IMR-90 (cell line): ENCODE data around the gene OVOL3. TPM values are rescaled to one million over a fixed set of nuclear protein-coding genes. Genes with fewer than 3 reads are reported as not detected.

Experiments used
- ATAC-seq: fragments of 200-7000 bp; cut with Tn5 transposase; 2 replicates; pipeline ENCODE4 v1.9.1; 2020; ENCODE audit warnings: low read depth, mild to moderate bottlenecking, moderate library complexity
- BruUV-seq: library from RNA; stranded (reverse); fragments of 400-500 nt; replicated peaks from 2 replicates; lab custom pipeline; 2021; lab: Mats Ljungman, UMichigan
- CTCF ChIA-PET: fragments of 300-600 bp; formaldehyde crosslinking; extraction: SDS; loops from one replicate; lab custom pipeline; 2021; ENCODE audit warnings: antibody characterized with exemption; lab: Yijun Ruan, JAX
- POLR2A ChIA-PET: fragments of 300-600 bp; sonication (Branson Sonifier 250); formaldehyde crosslinking; loops from one replicate; lab custom pipeline; 2022; ENCODE audit warnings: antibody characterized with exemption; ENCODE audit not compliant: unreplicated experiment; lab: Charles Lee
- DNase-seq: peaks from one replicate; pipeline ENCODE4 v3.0.0; 2013
- H2AFZ ChIP-seq: replicated peaks from 2 replicates; pipeline ENCODE3; 2013; ENCODE audit warnings: low read length, mild to moderate bottlenecking; ENCODE audit not compliant: poor library complexity
- H2AK5ac ChIP-seq: 2 replicates; pipeline ENCODE4 v1.6.1; 2013; ENCODE audit warnings: low read depth, low read length, inconsistent platforms
- H2AK9ac ChIP-seq: replicated peaks from 2 replicates; pipeline ENCODE3; 2013; ENCODE audit warnings: mild to moderate bottlenecking, low read depth, low read length, moderate library complexity; ENCODE audit not compliant: poor library complexity
- H2BK120ac ChIP-seq: 2 replicates; pipeline ENCODE4 v1.6.1; 2013; ENCODE audit warnings: low read depth, low read length, inconsistent platforms
- H2BK15ac ChIP-seq: 3 replicates; pipeline ENCODE4 v1.6.1; 2013; ENCODE audit warnings: low read depth, low read length, inconsistent platforms
- H2BK20ac ChIP-seq: 2 replicates; pipeline ENCODE4 v1.6.1; 2013; ENCODE audit warnings: low read depth, mild to moderate bottlenecking, inconsistent platforms, low read length, moderate library complexity
- H2BK5ac ChIP-seq: 2 replicates; pipeline ENCODE4 v1.6.1; 2013; ENCODE audit warnings: mild to moderate bottlenecking, low read depth, low read length, inconsistent platforms; ENCODE audit not compliant: poor library complexity, severe bottlenecking
- H3K14ac ChIP-seq: replicated peaks from 2 replicates; pipeline ENCODE4 v1.6.1; 2013; ENCODE audit warnings: low read depth, low read length, inconsistent platforms
- H3K18ac ChIP-seq: 2 replicates; pipeline ENCODE4 v1.6.1; 2013; ENCODE audit warnings: low read depth, low read length, control low read depth
- H3K23ac ChIP-seq: 2 replicates; pipeline ENCODE4 v1.6.1; 2013; ENCODE audit warnings: low read depth, low read length, inconsistent platforms
- H3K27ac ChIP-seq: 2 replicates; pipeline ENCODE4 v1.5.1; 2013; ENCODE audit warnings: mild to moderate bottlenecking, control low read depth, low read length; ENCODE audit not compliant: insufficient read depth
- H3K27me3 ChIP-seq: 2 replicates; pipeline ENCODE4 v1.6.1; 2013; ENCODE audit warnings: low read length; ENCODE audit not compliant: control insufficient read depth, insufficient read depth
- H3K36me3 ChIP-seq: 2 replicates; pipeline ENCODE4 v1.6.1; 2013; ENCODE audit warnings: low read length, mixed read lengths; ENCODE audit not compliant: control insufficient read depth, insufficient read depth
- H3K4ac ChIP-seq: 2 replicates; pipeline ENCODE4 v1.6.1; 2013; ENCODE audit warnings: low read depth, low read length, inconsistent platforms
- H3K4me1 ChIP-seq: 2 replicates; pipeline ENCODE4 v1.6.1; 2013; ENCODE audit warnings: low read length, mixed read lengths; ENCODE audit not compliant: control insufficient read depth, insufficient read depth
- H3K4me2 ChIP-seq: 2 replicates; pipeline ENCODE4 v1.6.1; 2013; ENCODE audit warnings: low read depth, mild to moderate bottlenecking, control low read depth, low read length, moderate library complexity
- H3K4me3 ChIP-seq: 2 replicates; pipeline ENCODE4 v1.5.1; 2013; ENCODE audit warnings: low read depth, mild to moderate bottlenecking, control low read depth, low read length, moderate library complexity; ENCODE audit not compliant: insufficient read depth
- H3K56ac ChIP-seq: 2 replicates; pipeline ENCODE4 v1.6.1; 2013; ENCODE audit warnings: low read length, inconsistent platforms; ENCODE audit not compliant: insufficient read depth; ENCODE audit errors: extremely low read depth
- H3K79me1 ChIP-seq, 2 experiments: 2 replicates each; pipeline ENCODE4 v1.6.1; 2013; ENCODE audit warnings: low read length in 2 of 2, inconsistent platforms in 1 of 2, low read depth in 1 of 2
- H3K9ac ChIP-seq: 2 replicates; pipeline ENCODE4 v1.6.1; 2013; ENCODE audit warnings: low read depth, low read length, control low read depth
- H3K9me1 ChIP-seq: 2 replicates; pipeline ENCODE4 v1.6.1; 2013; ENCODE audit warnings: low read length, inconsistent platforms; ENCODE audit not compliant: insufficient read depth
- H3K9me3 ChIP-seq: 2 replicates; pipeline ENCODE4 v1.6.1; 2013; ENCODE audit warnings: low read length; ENCODE audit not compliant: control insufficient read depth, insufficient read depth
- H4K20me1 ChIP-seq: 2 replicates; pipeline ENCODE4 v1.6.1; 2013; ENCODE audit warnings: low read length, inconsistent platforms; ENCODE audit not compliant: insufficient read depth
- H4K5ac ChIP-seq: 2 replicates; pipeline ENCODE4 v1.6.1; 2013; ENCODE audit warnings: mild to moderate bottlenecking, low read depth, low read length, control low read depth
- H4K8ac ChIP-seq, 2 experiments: 2 replicates each; pipeline ENCODE4 v1.6.1; 2013; ENCODE audit warnings: low read depth in 2 of 2, low read length in 2 of 2, control low read depth in 1 of 2, inconsistent platforms in 1 of 2
- H4K91ac ChIP-seq: 2 replicates; pipeline ENCODE4 v1.6.1; 2013; ENCODE audit warnings: low read depth, low read length, inconsistent platforms; ENCODE audit not compliant: insufficient read depth
- BHLHE40 ChIP-seq: fragments of 150-350 bp; IDR thresholded peaks from 2 replicates; pipeline ENCODE4 v1.6.1; 2016; ENCODE audit warnings: mild to moderate bottlenecking, low read depth, low read length
- CEBPB ChIP-seq: IDR thresholded peaks from 2 replicates; pipeline ENCODE4 v1.6.1; 2012; ENCODE audit warnings: low read depth, low read length, improper control_type of control experiment
- CTCF ChIP-seq: conservative IDR thresholded peaks from 2 replicates; pipeline ENCODE4 v1.5.1; 2012; ENCODE audit warnings: mild to moderate bottlenecking, low read depth, low read length, improper control_type of control experiment
- ELK1 ChIP-seq: fragments of 150-350 bp; IDR thresholded peaks from 2 replicates; pipeline ENCODE4 v1.6.1; 2016; ENCODE audit warnings: low read depth, mild to moderate bottlenecking, low read length, moderate library complexity, borderline replicate concordance
- MAZ ChIP-seq: IDR thresholded peaks from 2 replicates; pipeline ENCODE4 v1.6.1; 2012; ENCODE audit warnings: low read depth, mild to moderate bottlenecking, low read length, improper control_type of control experiment, moderate library complexity, borderline replicate concordance
- MXI1 ChIP-seq: IDR thresholded peaks from 2 replicates; pipeline ENCODE4 v1.6.1; 2012; ENCODE audit warnings: low read depth, mild to moderate bottlenecking, low read length, moderate library complexity, borderline replicate concordance
- RAD21 ChIP-seq: IDR thresholded peaks from 2 replicates; pipeline ENCODE4 v1.6.1; 2012; ENCODE audit warnings: low read length, improper control_type of control experiment
- RCOR1 ChIP-seq: IDR thresholded peaks from 2 replicates; pipeline ENCODE4 v1.6.1; 2012; ENCODE audit warnings: mild to moderate bottlenecking, low read length, improper control_type of control experiment; ENCODE audit not compliant: insufficient replicate concordance
- SMC3 ChIP-seq: fragments of 150-350 bp; IDR thresholded peaks from 2 replicates; pipeline ENCODE4 v1.6.1; 2016; ENCODE audit warnings: low read depth, mild to moderate bottlenecking, antibody characterized with exemption, low read length, moderate library complexity
- USF2 ChIP-seq: fragments of 150-350 bp; IDR thresholded peaks from 2 replicates; pipeline ENCODE4 v1.6.1; 2017; ENCODE audit warnings: mild to moderate bottlenecking, antibody characterized with exemption, low read length, low read depth
- WGBS, 2 experiments: methylation state at CpG; one replicate each; pipeline versions ENCODE4 v1.1.5 to v1.1.7; 2013; ENCODE audit warnings: missing lambda C conversion rate in 2 of 2; ENCODE audit not compliant: insufficient read length in 1 of 2; ENCODE audit errors: extremely low coverage in 2 of 2; 5-methylcytosine and 5-hydroxymethylcytosine counted together
- dilution Hi-C: fragments of 300-500 bp; cut with HindIII; formaldehyde crosslinking; loops from one replicate; pipeline ENCODE4 v1.14.3; 2018; ENCODE audit warnings: low sequenced_read_pairs; ENCODE audit not compliant: unreplicated experiment
- in situ Hi-C: fragments of 300-500 bp; cut with MboI; formaldehyde crosslinking; loops from 3 replicates; pipeline ENCODE4 v1.14.3; 2019; ENCODE audit warnings: low sequenced_read_pairs, inconsistent platforms, mixed read lengths
- intact Hi-C: fragments of 100-400 bp; cut with micrococcal nuclease; formaldehyde crosslinking; loops from 2 replicates; pipeline ENCODE4 v1.10.0; 2022
- polyA plus RNA-seq, 3 experiments: library from polyadenylated mRNA; depleted of rRNA; stranded (reverse); fragments of >200 nt; gene quantifications; 2 replicates each; pipeline ENCODE4 v1.2.3, GENCODE V29; 2012; ENCODE audit warnings: low replicate concordance in 1 of 3
- total RNA-seq: library from RNA; depleted of rRNA; stranded (reverse); fragments of >200 nt; gene quantifications from 2 replicates; pipeline ENCODE4 v1.2.3, GENCODE V29; 2012

Gene OVOL3
- total and polyA plus RNA-seq, 2 of the 4 experiments (the other 2 are of a cell fraction): not detected

- no peak overlapping the region for H3K56ac ChIP-seq
- no peak for DNase-seq
- WGBS, 2 experiments: 98% methylated on average over 8 of the region's 9 CpGs; no CpG with 5 or more reads in 1 of the 2 experiments
- no peak overlapping the region for H3K4me3 ChIP-seq
- H3K14ac ChIP-seq: no peak overlapping the region
- no peak overlapping the region for H3K27ac ChIP-seq
- no peak overlapping the region for H2AFZ ChIP-seq
- H2AK9ac ChIP-seq: no peak overlapping the region
- H3K4me2 ChIP-seq: no peak overlapping the region
- H3K79me1 ChIP-seq: peaks cover 0 to 2% of the 10 kb centered on the region in 2 experiments; a peak in 1 of 4 replicates
- H3K36me3 ChIP-seq: peaks cover 26% of the 10 kb centered on the region
- H3K9me3 ChIP-seq: no peaks in the 10 kb centered on the region
- no peak overlapping the region for H3K4ac ChIP-seq
- H2BK5ac ChIP-seq: no peak overlapping the region
- H3K27me3 ChIP-seq: no peaks in the 10 kb centered on the region
- no peak overlapping the region for H2BK120ac ChIP-seq
- BruUV-seq: no TSS peak
- H4K91ac ChIP-seq: no peak overlapping the region
- no peaks in the 10 kb centered on the region for H4K20me1 ChIP-seq
- no peak for TF ChIP-seq SMC3
- no peak for TF ChIP-seq RAD21
- TF ChIP-seq ELK1: no peak
- TF ChIP-seq CTCF: no peak
- TF ChIP-seq BHLHE40: no peak
- no peak for TF ChIP-seq USF2
- no peak for TF ChIP-seq CEBPB
- TF ChIP-seq RCOR1: no peak
- no peak for TF ChIP-seq MXI1
- TF ChIP-seq MAZ: no peak
- dilution Hi-C loops (no loop called here), in situ Hi-C loops (loop anchor here (5.0 kb wide), 1 partner anchor 47 kb away; no protein-coding TSS in a partner anchor), intact Hi-C loops (no loop called here)
- no peak overlapping the region for H4K5ac ChIP-seq
- no peak overlapping the region for H4K8ac ChIP-seq
- ChIA-PET POLR2A (no interaction called here), CTCF (no interaction called here)
- H3K23ac ChIP-seq: no peak overlapping the region
- no peak overlapping the region for H3K18ac ChIP-seq
- H2BK20ac ChIP-seq: no peak overlapping the region
- ATAC-seq: no peak
- no peak overlapping the region for H2BK15ac ChIP-seq
- no peak overlapping the region for H2AK5ac ChIP-seq
- H3K9me1 ChIP-seq: no peaks in the 10 kb centered on the region
- no peaks in the 10 kb centered on the region; the same call in 1 of the 2 replicates for H3K4me1 ChIP-seq
- no peak overlapping the region for H3K9ac ChIP-seq
These were observed 14.6 kb downstream of the OVOL3 start for GRCh38 chr19:36125557-36125956.
